OCI-LY3 (cell line): Measurements from ENCODE around the gene VWA3B.

Experiments used
- H2AFZ ChIP-seq: fragments of 200-600, 300-600 bp; shearing (Covaris generic); 2 replicates; pipeline ENCODE4 v1.6.0; 2014; ENCODE audit warnings: antibody characterized with exemption, low read depth, low read length
- H3K27ac ChIP-seq: fragments of 200-600, 300-600 bp; sonication (generic); 2 replicates; pipeline ENCODE4 v1.5.1; 2014; ENCODE audit warnings: mild to moderate bottlenecking, low read length, moderate library complexity, mixed read lengths
- H3K27me3 ChIP-seq: fragments of 200-600, 300-600 bp; sonication (generic); 2 replicates; pipeline ENCODE4 v1.6.1; 2014; ENCODE audit warnings: low read depth, low read length, mixed read lengths
- H3K36me3 ChIP-seq: fragments of 200-600, 300-600 bp; sonication (generic); replicated peaks from 2 replicates; pipeline ENCODE3; 2014; ENCODE audit warnings: low read depth, low read length, mixed read lengths
- H3K4me1 ChIP-seq: fragments of 300-600, 200-600 bp; sonication (generic); 2 replicates; pipeline ENCODE4 v1.6.1; 2014; ENCODE audit warnings: low read length, mixed read lengths
- H3K4me2 ChIP-seq: fragments of 200-600, 300-600 bp; sonication (generic); 2 replicates; pipeline ENCODE4 v1.6.1; 2014; ENCODE audit warnings: low read length, mixed read lengths
- H3K4me3 ChIP-seq: fragments of 300-600, 200-600 bp; sonication (generic); 2 replicates; pipeline ENCODE4 v1.5.1; 2014; ENCODE audit warnings: antibody characterized with exemption, mild to moderate bottlenecking, low read length, moderate library complexity
- H3K79me2 ChIP-seq: fragments of 300-600, 200-600 bp; shearing (Covaris generic); 2 replicates; pipeline ENCODE4 v1.6.1; 2014; ENCODE audit warnings: mild to moderate bottlenecking, low read length, mixed read lengths
- H3K9ac ChIP-seq: fragments of 300-600, 200-600 bp; shearing (Covaris generic); 2 replicates; pipeline ENCODE4 v1.6.0; 2014; ENCODE audit warnings: mild to moderate bottlenecking, low read length, moderate library complexity
- H3K9me3 ChIP-seq: fragments of 200-600, 300-600 bp; shearing (Covaris generic); 2 replicates; pipeline ENCODE4 v1.6.1; 2014; ENCODE audit warnings: low read length, mixed read lengths; ENCODE audit not compliant: insufficient read depth
- H4K20me1 ChIP-seq: fragments of 200-600, 300-600 bp; sonication (generic); 2 replicates; pipeline ENCODE4 v1.6.1; 2016; ENCODE audit warnings: low read length, mixed read lengths; ENCODE audit not compliant: insufficient read depth
- CTCF ChIP-seq: fragments of 200-600, 300-600 bp; sonication (generic); IDR thresholded peaks from 2 replicates; pipeline ENCODE4 v1.5.1; 2014; ENCODE audit warnings: antibody characterized with exemption, low read length, low read depth
- EZH2phosphoT487 ChIP-seq: fragments of 200-600 bp; shearing (Covaris generic); IDR thresholded peaks from 2 replicates; pipeline ENCODE4 v1.6.1; 2018; ENCODE audit warnings: antibody characterized with exemption, mixed run types, low read depth

Gene VWA3B

GRCh38 chr2:98282109-98282508 is 195.1 kb downstream of the VWA3B start:
- Histone ChIP-seq H4K20me1 (no peaks in the 10 kb centered on the region), H3K4me3 (no peak overlapping the region), H3K9ac (no peak overlapping the region), H3K27me3 (peaks cover 33% of the 10 kb centered on the region), H3K9me3 (no peaks in the 10 kb centered on the region), H3K36me3 (no peaks in the 10 kb centered on the region), H3K4me1 (no peaks in the 10 kb centered on the region), H3K79me2 (no peaks in the 10 kb centered on the region), H3K4me2 (no peak overlapping the region), H2AFZ (no peak overlapping the region), H3K27ac (no peak overlapping the region)
- TF ChIP-seq CTCF (no peak), EZH2phosphoT487 (no peak)

GRCh38 chr2:98293030-98293429 is 206.1 kb downstream of the VWA3B start:
- Histone ChIP-seq H3K4me3 (no peak overlapping the region), H2AFZ (no peak overlapping the region), H3K27me3 (peaks cover 10% of the 10 kb centered on the region), H3K79me2 (no peaks in the 10 kb centered on the region), H4K20me1 (no peaks in the 10 kb centered on the region), H3K4me2 (no peak overlapping the region), H3K27ac (no peak overlapping the region), H3K9me3 (peaks cover 9% of the 10 kb centered on the region; the same call in 1 of the 2 replicates), H3K4me1 (no peaks in the 10 kb centered on the region), H3K36me3 (no peaks in the 10 kb centered on the region), H3K9ac (no peak overlapping the region)
- no peak for TF ChIP-seq EZH2phosphoT487
- TF ChIP-seq CTCF, result no peak

DNA sequence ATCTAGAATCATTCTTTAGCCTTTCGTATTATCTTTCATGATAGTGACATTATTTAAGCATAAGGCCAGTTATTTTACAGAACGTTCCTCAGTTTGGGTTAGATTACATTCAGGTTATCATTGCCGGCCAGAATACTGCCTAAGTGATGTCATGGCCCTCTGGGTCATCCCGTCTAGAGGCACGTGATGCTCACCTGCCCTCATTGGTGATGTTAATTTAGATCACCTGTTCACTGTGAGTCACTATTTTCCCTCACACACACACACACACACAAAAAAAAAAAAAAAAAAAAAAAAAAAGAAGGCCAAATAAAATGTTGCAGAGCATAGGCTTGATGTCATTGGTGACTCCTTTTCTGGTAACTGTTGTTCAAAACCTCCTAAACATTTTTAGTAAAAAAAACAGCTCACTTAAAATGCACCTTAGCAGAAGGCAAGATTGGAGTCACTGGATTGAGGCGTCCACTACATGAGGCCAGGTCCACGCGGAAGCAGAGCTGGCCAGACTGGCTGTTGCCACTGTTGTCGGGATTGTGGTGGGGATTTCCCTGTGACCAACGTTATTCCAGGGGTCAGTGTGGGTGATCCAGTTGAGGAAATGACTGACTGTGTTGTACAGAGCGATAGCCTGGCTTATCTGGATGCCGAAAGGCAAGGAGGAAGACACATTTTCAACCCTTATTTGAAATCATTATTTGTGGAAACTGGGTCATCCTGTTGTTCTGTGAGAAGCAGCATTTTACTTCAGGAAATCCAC is 207.1 kb downstream of the VWA3B start:
- H3K4me3 ChIP-seq, result no peak overlapping the region
- H4K20me1 ChIP-seq, result no peaks in the 10 kb centered on the region
- H3K4me1 ChIP-seq, result no peaks in the 10 kb centered on the region
- no peaks in the 10 kb centered on the region for H3K79me2 ChIP-seq
- H3K27me3 ChIP-seq, result peaks cover 11% of the 10 kb centered on the region; the same call in 1 of the 2 replicates
- no peak overlapping the region for H3K9ac ChIP-seq
- H3K4me2 ChIP-seq, result no peak overlapping the region
- no peaks in the 10 kb centered on the region for H3K36me3 ChIP-seq
- no peak overlapping the region for H2AFZ ChIP-seq
- peaks cover 9% of the 10 kb centered on the region; the same call in 1 of the 2 replicates for H3K9me3 ChIP-seq
- no peak overlapping the region for H3K27ac ChIP-seq
- no peak for TF ChIP-seq CTCF
- no peak for TF ChIP-seq EZH2phosphoT487

- Histone ChIP-seq H2AFZ (no peak overlapping the region), H3K79me2 (no peaks in the 10 kb centered on the region), H3K4me2 (no peak overlapping the region), H3K36me3 (no peaks in the 10 kb centered on the region), H3K4me3 (no peak overlapping the region), H4K20me1 (no peaks in the 10 kb centered on the region), H3K27me3 (peaks cover 16% of the 10 kb centered on the region; the same call in 1 of the 2 replicates), H3K9ac (no peak overlapping the region), H3K9me3 (peaks cover 8% of the 10 kb centered on the region; the same call in 1 of the 2 replicates), H3K27ac (no peak overlapping the region), H3K4me1 (no peaks in the 10 kb centered on the region)
- TF ChIP-seq EZH2phosphoT487, result no peak
- TF ChIP-seq CTCF, result no peak
These were observed 207.7 kb downstream of the VWA3B start for GRCh38 chr2:98294711-98295110.
